GM23338 (cell line): ENCODE data around the gene ENOX1. TPM values are rescaled to one million over a fixed set of nuclear protein-coding genes. Genes with fewer than 3 reads are reported as not detected.

Source experiments
- ATAC-seq: fragments of 200-7000 bp; cut with Tn5 transposase; 3 replicates; pipeline ENCODE4 v1.9.1; 2020
- DNase-seq: peaks from one replicate; pipeline ENCODE4 v3.0.0-alpha.2; 2015; ENCODE audit warnings: low spot score
- H2AFZ ChIP-seq: fragments of 200-600 bp; sonication (generic); 2 replicates; pipeline ENCODE4 v1.8.0; 2016; ENCODE audit warnings: antibody characterized with exemption, mild to moderate bottlenecking, moderate library complexity
- H3F3A ChIP-seq: fragments of 200-600 bp; sonication (generic); replicated peaks from 2 replicates; pipeline ENCODE4 v1.8.0; 2017; ENCODE audit warnings: antibody characterized with exemption, mixed run types, low read depth
- H3K27ac ChIP-seq: fragments of 200-600 bp; sonication (generic); 2 replicates; pipeline ENCODE4 v1.6.1; 2016; ENCODE audit warnings: low read depth
- H3K27me3 ChIP-seq: fragments of 200-600 bp; sonication (generic); 2 replicates; pipeline ENCODE4 v1.8.0; 2016; ENCODE audit warnings: mild to moderate bottlenecking, mixed run types, moderate library complexity; ENCODE audit not compliant: insufficient read depth
- H3K36me3 ChIP-seq: fragments of 200-600 bp; sonication (generic); 2 replicates; pipeline ENCODE4 v1.8.0; 2016; ENCODE audit warnings: mild to moderate bottlenecking; ENCODE audit not compliant: insufficient read depth
- H3K4me1 ChIP-seq: fragments of 200-600 bp; sonication (generic); 2 replicates; pipeline ENCODE4 v1.8.0; 2016; ENCODE audit warnings: mild to moderate bottlenecking, moderate library complexity; ENCODE audit not compliant: insufficient read depth
- H3K4me2 ChIP-seq: fragments of 200-600 bp; sonication (generic); 2 replicates; pipeline ENCODE4 v1.7.1; 2017; ENCODE audit warnings: mixed run types
- H3K4me3 ChIP-seq: fragments of 200-600 bp; sonication (generic); 2 replicates; pipeline ENCODE4 v1.6.1; 2016; ENCODE audit warnings: mixed run types
- H3K79me2 ChIP-seq: fragments of 200-600 bp; sonication (generic); replicated peaks from 2 replicates; pipeline ENCODE4 v1.8.0; 2017; ENCODE audit warnings: mild to moderate bottlenecking; ENCODE audit not compliant: insufficient read depth
- H3K9me2 ChIP-seq: fragments of 200-600 bp; sonication (generic); 2 replicates; pipeline ENCODE4 v1.8.0; 2017; ENCODE audit not compliant: insufficient read depth
- H4K20me1 ChIP-seq: fragments of 200-600 bp; sonication (generic); replicated peaks from 2 replicates; pipeline ENCODE4 v1.8.0; 2017; ENCODE audit warnings: mild to moderate bottlenecking; ENCODE audit not compliant: insufficient read depth
- H3K27ac Mint-ChIP-seq: 2 replicates; pipeline ENCODE4 v1.8.0; 2020; ENCODE audit warnings: inconsistent platforms, mild to moderate bottlenecking, moderate library complexity, mixed read lengths
- H3K27me3 Mint-ChIP-seq: 3 replicates; pipeline ENCODE4 v1.8.0; 2022; ENCODE audit warnings: low read depth, mild to moderate bottlenecking, moderate library complexity, mixed read lengths, inconsistent platforms; ENCODE audit not compliant: insufficient read depth, poor library complexity
- H3K36me3 Mint-ChIP-seq: 3 replicates; pipeline ENCODE4 v1.8.0; 2021; ENCODE audit warnings: low read depth, mild to moderate bottlenecking, inconsistent platforms, moderate library complexity, mixed read lengths
- H3K4me1 Mint-ChIP-seq: 3 replicates; pipeline ENCODE4 v1.8.0; 2020; ENCODE audit warnings: mild to moderate bottlenecking, inconsistent platforms, mixed read lengths
- H3K4me3 Mint-ChIP-seq: 3 replicates; pipeline ENCODE4 v1.8.0; 2021; ENCODE audit warnings: moderate library complexity, mild to moderate bottlenecking, inconsistent platforms, mixed read lengths
- H3K9me3 Mint-ChIP-seq: 3 replicates; pipeline ENCODE4 v1.8.0; 2020; ENCODE audit warnings: moderate library complexity, mild to moderate bottlenecking, inconsistent platforms, mixed read lengths
- CREB1 ChIP-seq: fragments of 250-450 bp; sonication (Bioruptor Pico); IDR thresholded peaks from 2 replicates; pipeline ENCODE4 v1.5.0; 2020; ENCODE audit warnings: low read depth, mild to moderate bottlenecking, moderate library complexity
- EZH2 ChIP-seq: fragments of 200-600 bp; sonication (generic); IDR thresholded peaks from one replicate; pipeline ENCODE4 v1.8.0; 2017; ENCODE audit warnings: antibody characterized with exemption, mild to moderate bottlenecking, low read depth; ENCODE audit not compliant: unreplicated experiment
- EZH2phosphoT487 ChIP-seq: fragments of 200-600 bp; sonication (generic); IDR thresholded peaks from one replicate; pipeline ENCODE4 v1.8.1; 2018; ENCODE audit warnings: antibody characterized with exemption; ENCODE audit not compliant: unreplicated experiment
- JUNB ChIP-seq: IDR thresholded peaks from one replicate; pipeline ENCODE4 v1.6.1; 2016; ENCODE audit warnings: antibody characterized with exemption; ENCODE audit not compliant: unreplicated experiment
- NANOG ChIP-seq: IDR thresholded peaks from 2 replicates; pipeline ENCODE4 v1.6.1; 2016; ENCODE audit warnings: antibody characterized with exemption, borderline replicate concordance
- POLR2AphosphoS5 ChIP-seq: IDR thresholded peaks from 2 replicates; pipeline ENCODE4 v1.6.1; 2016; ENCODE audit warnings: antibody characterized with exemption, low read depth
- STAT1 ChIP-seq: IDR thresholded peaks from one replicate; pipeline ENCODE4 v1.6.1; 2016; ENCODE audit warnings: antibody characterized with exemption; ENCODE audit not compliant: unreplicated experiment
- ZNF114 ChIP-seq: fragments of 250-450 bp; sonication (Bioruptor Pico); IDR thresholded peaks from 2 replicates; pipeline ENCODE4 v1.5.0; 2020; ENCODE audit warnings: mild to moderate bottlenecking, moderate library complexity
- ZNF331 ChIP-seq: fragments of 250-450 bp; sonication (Bioruptor Pico); IDR thresholded peaks from 2 replicates; pipeline ENCODE4 v1.5.0; 2020; ENCODE audit warnings: low read depth, mild to moderate bottlenecking, moderate library complexity
- polyA plus RNA-seq: library from polyadenylated mRNA; unstranded; fragments of >200 nt; fragmentation: Nextera tagmentation; extraction: Ambion mirVana; gene quantifications from 2 replicates; pipeline ENCODE4 v1.2.1, GENCODE V29; 2016
- total RNA-seq: library from RNA; depleted of rRNA; stranded (reverse); fragments of >200 nt; shearing (Covaris generic); gene quantifications from 2 replicates; pipeline ENCODE4 v1.2.3, GENCODE V29; 2014
- TF ChIP-seq, protein P1 (sequence below), 2 experiments: fragments of 200-600 bp in 1 of 2; sonication (generic) in 1 of 2; conservative IDR thresholded peaks; 2 replicates each; pipeline versions ENCODE4 v1.5.1 to v1.6.1; 2016 to 2017; ENCODE audit warnings: antibody characterized with exemption in 2 of 2, low read depth in 2 of 2, mild to moderate bottlenecking in 2 of 2, moderate library complexity in 1 of 2
- TF ChIP-seq, protein P2 (sequence below): IDR thresholded peaks from 2 replicates; pipeline ENCODE4 v1.6.1; 2016; ENCODE audit warnings: antibody characterized with exemption
- TF ChIP-seq, protein P3 (sequence below): fragments of 250-450 bp; sonication (Bioruptor Pico); IDR thresholded peaks from 2 replicates; pipeline ENCODE4 v1.5.0; 2020; ENCODE audit warnings: mild to moderate bottlenecking, moderate library complexity
- TF ChIP-seq, protein P4 (sequence below): IDR thresholded peaks from one replicate; pipeline ENCODE4 v1.6.1; 2018; ENCODE audit warnings: antibody characterized with exemption; ENCODE audit not compliant: unreplicated experiment

The ENOX1 gene
- total and polyA plus RNA-seq, 2 experiments from 2014 or later: 0.66 to 0.81 TPM

DNA sequence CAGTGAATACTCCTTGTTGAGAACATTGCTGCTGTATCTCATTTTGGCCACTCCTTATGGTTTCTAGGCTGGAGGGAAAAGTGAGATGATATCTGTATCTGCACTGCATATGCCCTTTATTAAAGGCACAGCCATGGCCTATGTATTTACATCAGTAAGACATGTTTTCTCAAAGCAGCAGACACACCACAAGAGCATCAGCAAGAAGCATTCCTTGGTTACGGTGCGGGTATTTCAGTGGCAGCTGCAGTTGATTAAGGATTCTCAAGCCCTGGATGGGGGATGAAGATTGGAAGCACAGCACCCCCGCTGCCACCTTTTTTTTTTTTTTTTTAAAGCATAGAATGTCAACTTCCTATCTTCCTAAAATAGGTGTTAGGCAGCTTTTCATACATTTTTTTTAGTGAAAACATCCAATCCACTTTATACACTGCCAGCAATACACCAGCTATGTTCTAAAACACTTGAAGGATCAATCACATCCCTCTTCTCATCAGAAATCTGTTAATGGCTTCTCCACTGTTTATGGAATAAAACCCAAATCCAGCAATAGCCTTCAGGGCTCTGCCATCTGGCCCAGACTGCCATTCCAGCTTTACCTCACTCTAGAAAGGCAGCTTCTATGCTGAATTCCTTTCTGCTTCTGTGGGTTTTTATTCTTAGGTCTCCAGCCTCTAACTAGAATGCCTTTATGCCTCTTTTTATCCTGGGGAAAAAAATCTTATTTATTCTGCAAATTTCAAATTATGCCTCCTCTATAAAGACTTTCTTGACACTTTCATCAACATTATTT is 432.4 kb downstream of the ENOX1 start:
- H4K20me1 ChIP-seq: no peaks in the 10 kb centered on the region
- ATAC-seq (no peak), DNase-seq (no peak)
- H3K4me2 ChIP-seq: no peak overlapping the region
- H3K9me3 Mint-ChIP-seq: no peaks in the 10 kb centered on the region
- H3K4me1 ChIP-seq: peaks cover 12% of the 10 kb centered on the region
- peaks cover 33% of the 10 kb centered on the region for H3K4me1 Mint-ChIP-seq
- H3K27me3 ChIP-seq: no peaks in the 10 kb centered on the region
- no peaks in the 10 kb centered on the region for H3K36me3 ChIP-seq
- no peak overlapping the region for H3K4me3 ChIP-seq
- H3K79me2 ChIP-seq: no peaks in the 10 kb centered on the region
- H3K36me3 Mint-ChIP-seq: no peaks in the 10 kb centered on the region
- H3F3A ChIP-seq: no peaks in the 10 kb centered on the region
- H3K27ac Mint-ChIP-seq: no peak overlapping the region
- H3K27me3 Mint-ChIP-seq: peaks cover 14% of the 10 kb centered on the region
- TF ChIP-seq POLR2AphosphoS5 (no peak), CREB1 (CRISPR knock-in tag) (no peak), JUNB (no peak), NANOG (no peak), STAT1 (no peak), ZNF331 (CRISPR knock-in tag) (no peak), ZNF114 (CRISPR knock-in tag) (no peak), EZH2phosphoT487 (no peak), EZH2 (no peak)
- TF ChIP-seq, protein P1, sequence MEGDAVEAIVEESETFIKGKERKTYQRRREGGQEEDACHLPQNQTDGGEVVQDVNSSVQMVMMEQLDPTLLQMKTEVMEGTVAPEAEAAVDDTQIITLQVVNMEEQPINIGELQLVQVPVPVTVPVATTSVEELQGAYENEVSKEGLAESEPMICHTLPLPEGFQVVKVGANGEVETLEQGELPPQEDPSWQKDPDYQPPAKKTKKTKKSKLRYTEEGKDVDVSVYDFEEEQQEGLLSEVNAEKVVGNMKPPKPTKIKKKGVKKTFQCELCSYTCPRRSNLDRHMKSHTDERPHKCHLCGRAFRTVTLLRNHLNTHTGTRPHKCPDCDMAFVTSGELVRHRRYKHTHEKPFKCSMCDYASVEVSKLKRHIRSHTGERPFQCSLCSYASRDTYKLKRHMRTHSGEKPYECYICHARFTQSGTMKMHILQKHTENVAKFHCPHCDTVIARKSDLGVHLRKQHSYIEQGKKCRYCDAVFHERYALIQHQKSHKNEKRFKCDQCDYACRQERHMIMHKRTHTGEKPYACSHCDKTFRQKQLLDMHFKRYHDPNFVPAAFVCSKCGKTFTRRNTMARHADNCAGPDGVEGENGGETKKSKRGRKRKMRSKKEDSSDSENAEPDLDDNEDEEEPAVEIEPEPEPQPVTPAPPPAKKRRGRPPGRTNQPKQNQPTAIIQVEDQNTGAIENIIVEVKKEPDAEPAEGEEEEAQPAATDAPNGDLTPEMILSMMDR (conservative IDR thresholded peaks at IDR 0.05; ENCODE audit: low read depth in 2 of 2): no peak
- TF ChIP-seq, protein P2, sequence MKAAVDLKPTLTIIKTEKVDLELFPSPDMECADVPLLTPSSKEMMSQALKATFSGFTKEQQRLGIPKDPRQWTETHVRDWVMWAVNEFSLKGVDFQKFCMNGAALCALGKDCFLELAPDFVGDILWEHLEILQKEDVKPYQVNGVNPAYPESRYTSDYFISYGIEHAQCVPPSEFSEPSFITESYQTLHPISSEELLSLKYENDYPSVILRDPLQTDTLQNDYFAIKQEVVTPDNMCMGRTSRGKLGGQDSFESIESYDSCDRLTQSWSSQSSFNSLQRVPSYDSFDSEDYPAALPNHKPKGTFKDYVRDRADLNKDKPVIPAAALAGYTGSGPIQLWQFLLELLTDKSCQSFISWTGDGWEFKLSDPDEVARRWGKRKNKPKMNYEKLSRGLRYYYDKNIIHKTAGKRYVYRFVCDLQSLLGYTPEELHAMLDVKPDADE: no peak
- TF ChIP-seq, protein P3, sequence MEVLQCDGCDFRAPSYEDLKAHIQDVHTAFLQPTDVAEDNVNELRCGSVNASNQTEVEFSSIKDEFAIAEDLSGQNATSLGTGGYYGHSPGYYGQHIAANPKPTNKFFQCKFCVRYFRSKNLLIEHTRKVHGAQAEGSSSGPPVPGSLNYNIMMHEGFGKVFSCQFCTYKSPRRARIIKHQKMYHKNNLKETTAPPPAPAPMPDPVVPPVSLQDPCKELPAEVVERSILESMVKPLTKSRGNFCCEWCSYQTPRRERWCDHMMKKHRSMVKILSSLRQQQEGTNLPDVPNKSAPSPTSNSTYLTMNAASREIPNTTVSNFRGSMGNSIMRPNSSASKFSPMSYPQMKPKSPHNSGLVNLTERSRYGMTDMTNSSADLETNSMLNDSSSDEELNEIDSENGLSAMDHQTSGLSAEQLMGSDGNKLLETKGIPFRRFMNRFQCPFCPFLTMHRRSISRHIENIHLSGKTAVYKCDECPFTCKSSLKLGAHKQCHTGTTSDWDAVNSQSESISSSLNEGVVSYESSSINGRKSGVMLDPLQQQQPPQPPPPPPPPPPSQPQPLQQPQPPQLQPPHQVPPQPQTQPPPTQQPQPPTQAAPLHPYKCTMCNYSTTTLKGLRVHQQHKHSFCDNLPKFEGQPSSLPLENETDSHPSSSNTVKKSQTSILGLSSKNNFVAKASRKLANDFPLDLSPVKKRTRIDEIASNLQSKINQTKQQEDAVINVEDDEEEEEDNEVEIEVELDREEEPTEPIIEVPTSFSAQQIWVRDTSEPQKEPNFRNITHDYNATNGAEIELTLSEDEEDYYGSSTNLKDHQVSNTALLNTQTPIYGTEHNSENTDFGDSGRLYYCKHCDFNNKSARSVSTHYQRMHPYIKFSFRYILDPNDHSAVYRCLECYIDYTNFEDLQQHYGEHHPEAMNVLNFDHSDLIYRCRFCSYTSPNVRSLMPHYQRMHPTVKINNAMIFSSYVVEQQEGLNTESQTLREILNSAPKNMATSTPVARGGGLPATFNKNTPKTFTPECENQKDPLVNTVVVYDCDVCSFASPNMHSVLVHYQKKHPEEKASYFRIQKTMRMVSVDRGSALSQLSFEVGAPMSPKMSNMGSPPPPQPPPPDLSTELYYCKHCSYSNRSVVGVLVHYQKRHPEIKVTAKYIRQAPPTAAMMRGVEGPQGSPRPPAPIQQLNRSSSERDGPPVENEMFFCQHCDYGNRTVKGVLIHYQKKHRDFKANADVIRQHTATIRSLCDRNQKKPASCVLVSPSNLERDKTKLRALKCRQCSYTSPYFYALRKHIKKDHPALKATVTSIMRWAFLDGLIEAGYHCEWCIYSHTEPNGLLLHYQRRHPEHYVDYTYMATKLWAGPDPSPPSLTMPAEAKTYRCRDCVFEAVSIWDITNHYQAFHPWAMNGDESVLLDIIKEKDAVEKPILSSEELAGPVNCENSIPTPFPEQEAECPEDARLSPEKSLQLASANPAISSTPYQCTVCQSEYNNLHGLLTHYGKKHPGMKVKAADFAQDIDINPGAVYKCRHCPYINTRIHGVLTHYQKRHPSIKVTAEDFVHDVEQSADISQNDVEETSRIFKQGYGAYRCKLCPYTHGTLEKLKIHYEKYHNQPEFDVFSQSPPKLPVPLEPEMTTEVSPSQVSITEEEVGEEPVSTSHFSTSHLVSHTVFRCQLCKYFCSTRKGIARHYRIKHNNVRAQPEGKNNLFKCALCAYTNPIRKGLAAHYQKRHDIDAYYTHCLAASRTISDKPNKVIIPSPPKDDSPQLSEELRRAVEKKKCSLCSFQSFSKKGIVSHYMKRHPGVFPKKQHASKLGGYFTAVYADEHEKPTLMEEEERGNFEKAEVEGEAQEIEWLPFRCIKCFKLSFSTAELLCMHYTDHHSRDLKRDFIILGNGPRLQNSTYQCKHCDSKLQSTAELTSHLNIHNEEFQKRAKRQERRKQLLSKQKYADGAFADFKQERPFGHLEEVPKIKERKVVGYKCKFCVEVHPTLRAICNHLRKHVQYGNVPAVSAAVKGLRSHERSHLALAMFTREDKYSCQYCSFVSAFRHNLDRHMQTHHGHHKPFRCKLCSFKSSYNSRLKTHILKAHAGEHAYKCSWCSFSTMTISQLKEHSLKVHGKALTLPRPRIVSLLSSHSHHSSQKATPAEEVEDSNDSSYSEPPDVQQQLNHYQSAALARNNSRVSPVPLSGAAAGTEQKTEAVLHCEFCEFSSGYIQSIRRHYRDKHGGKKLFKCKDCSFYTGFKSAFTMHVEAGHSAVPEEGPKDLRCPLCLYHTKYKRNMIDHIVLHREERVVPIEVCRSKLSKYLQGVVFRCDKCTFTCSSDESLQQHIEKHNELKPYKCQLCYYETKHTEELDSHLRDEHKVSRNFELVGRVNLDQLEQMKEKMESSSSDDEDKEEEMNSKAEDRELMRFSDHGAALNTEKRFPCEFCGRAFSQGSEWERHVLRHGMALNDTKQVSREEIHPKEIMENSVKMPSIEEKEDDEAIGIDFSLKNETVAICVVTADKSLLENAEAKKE (CRISPR knock-in tag): no peak
- TF ChIP-seq, protein P4, sequence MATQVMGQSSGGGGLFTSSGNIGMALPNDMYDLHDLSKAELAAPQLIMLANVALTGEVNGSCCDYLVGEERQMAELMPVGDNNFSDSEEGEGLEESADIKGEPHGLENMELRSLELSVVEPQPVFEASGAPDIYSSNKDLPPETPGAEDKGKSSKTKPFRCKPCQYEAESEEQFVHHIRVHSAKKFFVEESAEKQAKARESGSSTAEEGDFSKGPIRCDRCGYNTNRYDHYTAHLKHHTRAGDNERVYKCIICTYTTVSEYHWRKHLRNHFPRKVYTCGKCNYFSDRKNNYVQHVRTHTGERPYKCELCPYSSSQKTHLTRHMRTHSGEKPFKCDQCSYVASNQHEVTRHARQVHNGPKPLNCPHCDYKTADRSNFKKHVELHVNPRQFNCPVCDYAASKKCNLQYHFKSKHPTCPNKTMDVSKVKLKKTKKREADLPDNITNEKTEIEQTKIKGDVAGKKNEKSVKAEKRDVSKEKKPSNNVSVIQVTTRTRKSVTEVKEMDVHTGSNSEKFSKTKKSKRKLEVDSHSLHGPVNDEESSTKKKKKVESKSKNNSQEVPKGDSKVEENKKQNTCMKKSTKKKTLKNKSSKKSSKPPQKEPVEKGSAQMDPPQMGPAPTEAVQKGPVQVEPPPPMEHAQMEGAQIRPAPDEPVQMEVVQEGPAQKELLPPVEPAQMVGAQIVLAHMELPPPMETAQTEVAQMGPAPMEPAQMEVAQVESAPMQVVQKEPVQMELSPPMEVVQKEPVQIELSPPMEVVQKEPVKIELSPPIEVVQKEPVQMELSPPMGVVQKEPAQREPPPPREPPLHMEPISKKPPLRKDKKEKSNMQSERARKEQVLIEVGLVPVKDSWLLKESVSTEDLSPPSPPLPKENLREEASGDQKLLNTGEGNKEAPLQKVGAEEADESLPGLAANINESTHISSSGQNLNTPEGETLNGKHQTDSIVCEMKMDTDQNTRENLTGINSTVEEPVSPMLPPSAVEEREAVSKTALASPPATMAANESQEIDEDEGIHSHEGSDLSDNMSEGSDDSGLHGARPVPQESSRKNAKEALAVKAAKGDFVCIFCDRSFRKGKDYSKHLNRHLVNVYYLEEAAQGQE: no peak
- H3K27ac ChIP-seq: no peak overlapping the region
- no peak overlapping the region for H2AFZ ChIP-seq
- no peak overlapping the region for H3K4me3 Mint-ChIP-seq
- H3K9me2 ChIP-seq: no peaks in the 10 kb centered on the region; the same call in 1 of the 2 replicates
